Astrocyte (in vitro differentiated cells and primary cell): Measurements from ENCODE around the gene MMP19. TPM values are rescaled to one million over a fixed set of nuclear protein-coding genes. Genes with fewer than 3 reads are reported as not detected.
"Not testable (repeated sequence)": the region's sequence is repeated elsewhere in the genome, so short reads cannot be mapped to it uniquely, and the experiment has no call there.

ENCODE experiments used
- DNase-seq: peaks from one replicate; pipeline ENCODE4 v3.0.0-alpha.2; 2010; ENCODE audit warnings: low read depth
- FAIRE-seq: peaks from 2 replicates; lab custom pipeline; 2011; peaks lifted over from hg19 to GRCh38; lab: Jason Lieb, UNC
- H2AFZ ChIP-seq: 2 replicates; pipeline ENCODE4 v1.6.0; 2012; ENCODE audit warnings: low read depth, low read length, inconsistent platforms
- H3K27ac ChIP-seq: 2 replicates; pipeline ENCODE4 v1.5.1; 2011; ENCODE audit warnings: low read depth, low read length, inconsistent platforms
- H3K27me3 ChIP-seq: 2 replicates; pipeline ENCODE4 v1.6.0; 2011; ENCODE audit warnings: low read length, inconsistent platforms; ENCODE audit not compliant: insufficient read depth
- H3K36me3 ChIP-seq: 2 replicates; pipeline ENCODE4 v1.5.1; 2011; ENCODE audit warnings: low read length, inconsistent platforms; ENCODE audit not compliant: insufficient read depth
- H3K4me1 ChIP-seq: 2 replicates; pipeline ENCODE4 v1.5.1; 2011; ENCODE audit warnings: low read length, inconsistent platforms; ENCODE audit not compliant: insufficient read depth
- H3K4me2 ChIP-seq: 2 replicates; pipeline ENCODE4 v1.6.0; 2012; ENCODE audit warnings: low read length, inconsistent platforms
- H3K4me3 ChIP-seq: 2 replicates; pipeline ENCODE4 v1.5.1; 2011; ENCODE audit warnings: low read depth, mild to moderate bottlenecking, low read length, inconsistent platforms; ENCODE audit not compliant: insufficient read depth
- H3K79me2 ChIP-seq: 2 replicates; pipeline ENCODE4 v1.6.0; 2012; ENCODE audit warnings: mild to moderate bottlenecking, low read length, inconsistent platforms; ENCODE audit not compliant: insufficient read depth
- H3K9ac ChIP-seq: 2 replicates; pipeline ENCODE4 v1.6.0; 2012; ENCODE audit warnings: mild to moderate bottlenecking, low read length, inconsistent platforms
- H3K9me3 ChIP-seq: 2 replicates; pipeline ENCODE4 v1.5.1; 2012; ENCODE audit warnings: low read depth, mild to moderate bottlenecking, low read length, inconsistent platforms; ENCODE audit not compliant: insufficient read depth
- H4K20me1 ChIP-seq: 2 replicates; pipeline ENCODE4 v1.6.0; 2012; ENCODE audit warnings: low read length, inconsistent platforms; ENCODE audit not compliant: insufficient read depth
- H3K27ac Mint-ChIP-seq: one replicate; pipeline ENCODE4 v1.8.0; 2021; ENCODE audit warnings: mild to moderate bottlenecking, mixed read lengths; ENCODE audit not compliant: unreplicated experiment
- H3K27me3 Mint-ChIP-seq: one replicate; pipeline ENCODE4 v1.8.0; 2021; ENCODE audit warnings: low read depth, mixed read lengths; ENCODE audit not compliant: unreplicated experiment
- H3K36me3 Mint-ChIP-seq: one replicate; pipeline ENCODE4 v1.8.0; 2021; ENCODE audit warnings: low read depth, mixed read lengths; ENCODE audit not compliant: unreplicated experiment
- H3K4me1 Mint-ChIP-seq: one replicate; pipeline ENCODE4 v1.8.0; 2021; ENCODE audit warnings: low read depth, mixed read lengths; ENCODE audit not compliant: unreplicated experiment
- H3K4me3 Mint-ChIP-seq: one replicate; pipeline ENCODE4 v1.8.0; 2021; ENCODE audit warnings: mild to moderate bottlenecking, moderate library complexity, mixed read lengths; ENCODE audit not compliant: unreplicated experiment
- H3K9me3 Mint-ChIP-seq: one replicate; pipeline ENCODE4 v1.8.0; 2021; ENCODE audit warnings: mild to moderate bottlenecking, mixed read lengths; ENCODE audit not compliant: unreplicated experiment
- CTCF ChIP-seq: IDR thresholded peaks from 2 replicates; pipeline ENCODE4 v1.5.1; 2011; ENCODE audit warnings: low read depth, mild to moderate bottlenecking, inconsistent platforms, low read length, moderate library complexity; ENCODE audit not compliant: insufficient read depth
- EZH2 ChIP-seq: IDR thresholded peaks from 2 replicates; pipeline ENCODE4 v1.6.1; 2012; ENCODE audit warnings: mild to moderate bottlenecking, low read length, inconsistent platforms; ENCODE audit not compliant: insufficient read depth
- total RNA-seq: library from RNA; stranded (reverse); gene quantifications from 2 replicates; pipeline ENCODE4 v1.2.1, GENCODE V29; 2021

MMP19 gene
- total RNA-seq, 1 donor from 2014 or later: 4.7 TPM

DNA sequence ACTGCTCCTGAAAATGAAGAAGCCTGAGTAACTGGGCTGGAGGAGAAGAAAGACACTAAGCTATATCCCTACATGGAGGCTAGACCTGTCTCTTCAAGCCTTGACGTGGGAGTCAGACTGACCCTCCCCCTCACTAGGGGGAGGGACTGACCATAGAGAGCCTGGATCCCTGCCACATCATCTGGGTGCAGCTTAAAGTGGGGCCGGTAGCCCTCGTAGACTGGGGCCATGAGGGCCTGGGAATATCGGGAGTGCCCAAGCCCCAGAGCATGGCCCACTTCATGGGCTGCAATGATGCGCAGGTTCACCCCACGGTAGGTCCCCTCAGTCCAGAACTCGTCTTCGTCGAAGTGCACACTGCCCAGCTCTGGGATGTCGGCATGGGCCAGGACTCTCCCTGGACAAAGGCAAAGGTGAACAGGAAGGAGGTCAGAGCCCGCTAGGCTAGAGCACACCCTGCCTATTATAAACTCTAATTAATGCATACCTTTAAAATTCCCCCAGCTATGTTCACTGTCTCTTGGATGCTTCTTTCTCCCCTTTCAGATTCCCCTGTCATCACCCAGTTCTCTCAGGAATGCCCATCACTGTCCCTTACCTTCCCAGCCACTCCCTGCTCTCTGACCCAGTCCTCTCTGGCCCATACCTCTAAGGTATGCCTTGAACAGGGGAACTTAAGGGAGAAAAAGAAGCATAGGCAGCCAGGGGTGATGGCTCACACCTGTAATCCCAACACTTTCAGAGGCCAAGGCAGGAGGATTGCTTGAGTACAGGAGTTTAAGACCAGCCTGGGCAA is 3.2 kb downstream of the MMP19 start:
- H3K27ac Mint-ChIP-seq: peak overlapping the region; percentile 8
- no peaks in the 10 kb centered on the region for H3K27me3 Mint-ChIP-seq
- TF ChIP-seq EZH2 (no peak), CTCF (no peak)

GRCh38 chr12:55838361-55838760 is 4.4 kb downstream of the MMP19 start:
- Histone ChIP-seq H3K27ac (no peak overlapping the region), H3K4me1 (peaks cover 15% of the 10 kb centered on the region), H3K27me3 (no peaks in the 10 kb centered on the region), H2AFZ (no peak overlapping the region), H3K4me3 (no peak overlapping the region), H3K4me2 (no peak overlapping the region), H3K36me3 (no peaks in the 10 kb centered on the region), H4K20me1 (no peaks in the 10 kb centered on the region), H3K9me3 (no peaks in the 10 kb centered on the region), H3K79me2 (peaks cover 6% of the 10 kb centered on the region), H3K9ac (no peak overlapping the region)
- H3K36me3 Mint-ChIP-seq: peaks cover 12% of the 10 kb centered on the region
- H3K9me3 Mint-ChIP-seq: peaks cover 6% of the 10 kb centered on the region
- DNase-seq (no peak), FAIRE-seq (no peak)
- peak overlapping the region; percentile 37 for H3K4me3 Mint-ChIP-seq
- no peaks in the 10 kb centered on the region for H3K27me3 Mint-ChIP-seq
- no peak for TF ChIP-seq CTCF
- TF ChIP-seq EZH2: no peak
- H3K27ac Mint-ChIP-seq: no peak overlapping the region
- peaks cover 12% of the 10 kb centered on the region for H3K4me1 Mint-ChIP-seq

More for the DNA sequence above, 3.2 kb downstream of the MMP19 start:
- H3K4me3 Mint-ChIP-seq: no peak overlapping the region
- H3K36me3 Mint-ChIP-seq: peaks cover 10% of the 10 kb centered on the region
- H3K36me3 ChIP-seq: no peaks in the 10 kb centered on the region
- H3K9me3 Mint-ChIP-seq: peaks cover 6% of the 10 kb centered on the region
- peaks cover 12% of the 10 kb centered on the region for H3K4me1 Mint-ChIP-seq
- H4K20me1 ChIP-seq: no peaks in the 10 kb centered on the region
- H2AFZ ChIP-seq: no peak overlapping the region
- no peak overlapping the region for H3K4me2 ChIP-seq
- H3K27ac ChIP-seq: no peak overlapping the region
- no peaks in the 10 kb centered on the region for H3K9me3 ChIP-seq
- no peaks in the 10 kb centered on the region for H3K27me3 ChIP-seq
- no peak for DNase-seq
- no peak overlapping the region for H3K9ac ChIP-seq
- peaks cover 6% of the 10 kb centered on the region for H3K79me2 ChIP-seq
- H3K4me3 ChIP-seq: no peak overlapping the region
- no peak for FAIRE-seq
- peaks cover 16% of the 10 kb centered on the region for H3K4me1 ChIP-seq

GRCh38 chr12:55834400-55834799 is 8.3 kb downstream of the MMP19 start:
- H3K9me3 ChIP-seq, H3K4me3 Mint-ChIP-seq, H3K27me3 Mint-ChIP-seq, H3K4me2 ChIP-seq, H3K9ac ChIP-seq, H4K20me1 ChIP-seq, H3K4me3 ChIP-seq, H3K36me3 ChIP-seq, H3K9me3 Mint-ChIP-seq, H2AFZ ChIP-seq, H3K27ac Mint-ChIP-seq, H3K27ac ChIP-seq, FAIRE-seq, H3K36me3 Mint-ChIP-seq, DNase-seq, H3K27me3 ChIP-seq, H3K4me1 ChIP-seq, H3K4me1 Mint-ChIP-seq: not testable (repeated sequence)
- peaks cover 13% of the 10 kb centered on the region for H3K79me2 ChIP-seq
